ENCODE data around the gene CDH5. TPM values are rescaled to one million over a fixed set of nuclear protein-coding genes. Genes with fewer than 3 reads are reported as not detected.

CDH5 gene
- polyA plus RNA-seq, 1 donor (not counting 4 experiments of a cell fraction or from before 2014, with no cell fraction given) = 0.05 TPM

GRCh38 chr16:66395806-66396555, 29.5 kb downstream of the CDH5 start:
- no peaks in the 10 kb centered on the region for H3K79me2 ChIP-seq (ENCODE audit: control insufficient read depth, insufficient read depth, low read length)
- no peak overlapping the region for H3K9ac ChIP-seq (ENCODE audit: control insufficient read depth, extremely low read depth, insufficient read depth, low read length)
- FAIRE-seq (no peak), DNase-seq (ENCODE audit: low read depth, low spot score) (no peak)
- dilution Hi-C loops (cut with MboI; ENCODE audit: extremely low pct_ligation_motif_present, low sequenced_read_pairs) = no loop called here
- H3K27ac ChIP-seq (ENCODE audit: control insufficient read depth, insufficient read depth, low read length) = no peak overlapping the region
- no peaks in the 10 kb centered on the region for H3K27me3 ChIP-seq (ENCODE audit: control insufficient read depth, extremely low read depth, insufficient read depth, low read length)
- no peaks in the 10 kb centered on the region for H3K9me1 ChIP-seq (ENCODE audit: control insufficient read depth, extremely low read depth, insufficient read depth, low read length)
- H3K4me2 ChIP-seq (ENCODE audit: control insufficient read depth, extremely low read depth, insufficient read depth, low read depth, low read length) = no peak overlapping the region
- TF ChIP-seq CTCF (optimal IDR thresholded peaks at IDR 0.05 in 1 of 3, IDR thresholded peaks at IDR 0.05 in 1 of 3, conservative IDR thresholded peaks at IDR 0.05 in 1 of 3; ENCODE audit: extremely low read depth in 1 of 3, insufficient read depth in 2 of 3, low read length in 3 of 3) = peak in 1 of 3 experiments; percentile 24
- TF ChIP-seq EZH2 (IDR thresholded peaks at IDR 0.05; ENCODE audit: low read length) = no peak
- H3K36me3 ChIP-seq (ENCODE audit: control insufficient read depth in 2 of 2, extremely low read depth in 1 of 2, insufficient read depth in 2 of 2, low read length in 2 of 2) = no peaks in the 10 kb centered on the region
- no peaks in the 10 kb centered on the region for H4K20me1 ChIP-seq (ENCODE audit: control insufficient read depth, extremely low read depth, insufficient read depth, low read length)
- no peak overlapping the region for H2AFZ ChIP-seq (ENCODE audit: control insufficient read depth, low read length)
- no peaks in the 10 kb centered on the region for H3K9me3 ChIP-seq (ENCODE audit: control insufficient read depth, low read depth, low read length)
- no peak overlapping the region for H3K4me3 ChIP-seq (ENCODE audit: control insufficient read depth in 2 of 3, extremely low read depth in 1 of 3, insufficient read depth in 2 of 3, low read depth in 1 of 3, low read length in 3 of 3)
- no peaks in the 10 kb centered on the region for H3K4me1 ChIP-seq (ENCODE audit: control insufficient read depth, extremely low read depth, insufficient read depth, low read length)

GRCh38 chr16:66397736-66398433, 31.4 kb downstream of the CDH5 start:
- FAIRE-seq = no peak
- Histone ChIP-seq H3K9me3 (ENCODE audit: control insufficient read depth, low read depth, low read length) (no peaks in the 10 kb centered on the region), H3K4me2 (ENCODE audit: control insufficient read depth, extremely low read depth, insufficient read depth, low read depth, low read length) (no peak overlapping the region), H3K36me3 (ENCODE audit: control insufficient read depth in 2 of 2, extremely low read depth in 1 of 2, insufficient read depth in 2 of 2, low read length in 2 of 2) (no peaks in the 10 kb centered on the region), H3K27me3 (ENCODE audit: control insufficient read depth, extremely low read depth, insufficient read depth, low read length) (no peaks in the 10 kb centered on the region), H2AFZ (ENCODE audit: control insufficient read depth, low read length) (no peak overlapping the region), H4K20me1 (ENCODE audit: control insufficient read depth, extremely low read depth, insufficient read depth, low read length) (no peaks in the 10 kb centered on the region), H3K9ac (ENCODE audit: control insufficient read depth, extremely low read depth, insufficient read depth, low read length) (no peak overlapping the region), H3K4me3 (ENCODE audit: control insufficient read depth in 2 of 3, extremely low read depth in 1 of 3, insufficient read depth in 2 of 3, low read depth in 1 of 3, low read length in 3 of 3) (no peak overlapping the region), H3K79me2 (ENCODE audit: control insufficient read depth, insufficient read depth, low read length) (no peaks in the 10 kb centered on the region), H3K27ac (ENCODE audit: control insufficient read depth, insufficient read depth, low read length) (no peak overlapping the region), H3K4me1 (ENCODE audit: control insufficient read depth, extremely low read depth, insufficient read depth, low read length) (no peaks in the 10 kb centered on the region), H3K9me1 (ENCODE audit: control insufficient read depth, extremely low read depth, insufficient read depth, low read length) (no peaks in the 10 kb centered on the region)
- dilution Hi-C loops (cut with MboI; ENCODE audit: extremely low pct_ligation_motif_present, low sequenced_read_pairs) = no loop called here
- TF ChIP-seq EZH2 (IDR thresholded peaks at IDR 0.05; ENCODE audit: low read length) (no peak), CTCF (optimal IDR thresholded peaks at IDR 0.05 in 1 of 3, IDR thresholded peaks at IDR 0.05 in 1 of 3, conservative IDR thresholded peaks at IDR 0.05 in 1 of 3; ENCODE audit: extremely low read depth in 1 of 3, insufficient read depth in 2 of 3, low read length in 3 of 3) (no peak)
- DNase-seq (ENCODE audit: low read depth, low spot score) = no peak

Data from keratinocyte (primary cell).